Ovary (tissue), 3 donors: ENCODE results near the gene STYXL1.

Experiments
- CTCF ChIP-seq, 3 donors: fragments of 450-650 bp in 2 of 3; fragments of 200-600 bp in 1 of 3; IDR thresholded peaks; one replicate each; pipeline versions ENCODE4 v1.5.1 to v1.8.0; 2016 to 2022; ENCODE audit warnings: antibody characterized with exemption in 3 of 3, mild to moderate bottlenecking in 1 of 3
- EP300 ChIP-seq: sonication (generic); formaldehyde crosslinking; IDR thresholded peaks from one replicate; pipeline ENCODE4 v1.6.1; 2017; ENCODE audit warnings: antibody characterized with exemption
- POLR2A ChIP-seq: fragments of 450-650 bp; IDR thresholded peaks from one replicate; pipeline ENCODE4 v1.6.1; 2017; ENCODE audit warnings: antibody characterized with exemption, mild to moderate bottlenecking, moderate library complexity
- donor health status: DM: no; HTN: no; CAD: no.

- no peak for TF ChIP-seq POLR2A
- no peak for TF ChIP-seq CTCF (IDR thresholded peaks at IDR 0.05)
- no peak for TF ChIP-seq EP300
Observed at GRCh38 chr7:75979759-75980429, 67.9 kb downstream of the STYXL1 start.
